H1 (cell line): ENCODE measurements around the gene SH3RF3. TPM values are rescaled to one million over a fixed set of nuclear protein-coding genes. Genes with fewer than 3 reads are reported as not detected.

ENCODE experiments used
- CTCF ChIA-PET: fragments of 300-600 bp; sonication (Branson Sonifier 250); formaldehyde crosslinking; loops from one replicate; lab custom pipeline; 2021; ENCODE audit not compliant: partially characterized antibody; lab: Charles Lee
- POLR2A ChIA-PET: fragments of 300-600 bp; sonication (Branson Sonifier 250); formaldehyde crosslinking; loops from one replicate; lab custom pipeline; 2021; ENCODE audit warnings: inconsistent platforms; ENCODE audit not compliant: partially characterized antibody; lab: Charles Lee
- DNase-seq, 2 experiments: peaks; one replicate each; pipeline versions ENCODE4 v3.0.0 to v3.0.0-alpha.2; 2010 to 2022; ENCODE audit warnings: low spot score in 2 of 2, low read depth in 1 of 2, mixed read lengths in 1 of 2
- FAIRE-seq: peaks from 2 replicates; lab custom pipeline; 2011; peaks lifted over from hg19 to GRCh38; lab: Jason Lieb, UNC
- H2AFZ ChIP-seq: 2 replicates; pipeline ENCODE4 v1.8.1; 2012; ENCODE audit warnings: low read length, inconsistent platforms
- H2AK5ac ChIP-seq: 2 replicates; pipeline ENCODE4 v1.6.1; 2013; ENCODE audit warnings: low read depth, low read length
- H2BK120ac ChIP-seq: replicated peaks from 2 replicates; pipeline ENCODE3; 2013; ENCODE audit warnings: low read depth, low read length, inconsistent platforms
- H2BK12ac ChIP-seq: 2 replicates; pipeline ENCODE4 v1.6.1; 2013; ENCODE audit warnings: low read depth, low read length
- H2BK15ac ChIP-seq: 2 replicates; pipeline ENCODE4 v1.6.1; 2013; ENCODE audit warnings: low read length
- H2BK20ac ChIP-seq: 2 replicates; pipeline ENCODE4 v1.6.1; 2013; ENCODE audit warnings: low read length
- H2BK5ac ChIP-seq: 2 replicates; pipeline ENCODE4 v1.6.1; 2013; ENCODE audit warnings: low read depth, low read length
- H3K14ac ChIP-seq: 2 replicates; pipeline ENCODE4 v1.6.1; 2013; ENCODE audit warnings: inconsistent platforms; ENCODE audit not compliant: insufficient read length
- H3K18ac ChIP-seq: 2 replicates; pipeline ENCODE4 v1.6.1; 2013; ENCODE audit warnings: low read length; ENCODE audit errors: extremely low read depth
- H3K23ac ChIP-seq: 2 replicates; pipeline ENCODE4 v1.6.1; 2013; ENCODE audit warnings: inconsistent platforms; ENCODE audit not compliant: insufficient read length
- H3K23me2 ChIP-seq: 2 replicates; pipeline ENCODE4 v1.6.1; 2013; ENCODE audit warnings: low read depth, low read length
- H3K27ac ChIP-seq: 2 replicates; pipeline ENCODE4 v1.6.1; 2011; ENCODE audit warnings: low read depth, low read length, inconsistent platforms
- H3K27me3 ChIP-seq, 4 experiments: replicated peaks in 1 of 4; 1 replicate in 1 of 4; 2 replicates in 3 of 4; pipeline versions ENCODE4 v1.6.1 to v1.8.1; 2011 to 2013; ENCODE audit warnings: low read length in 3 of 4, mild to moderate bottlenecking in 3 of 4, inconsistent platforms in 2 of 4, mixed read lengths in 2 of 4, moderate library complexity in 1 of 4; ENCODE audit not compliant: control insufficient read depth in 3 of 4, insufficient read depth in 3 of 4; ENCODE audit errors: extremely low read depth in 1 of 4
- H3K36me3 ChIP-seq, 4 experiments: 2 replicates each; pipeline versions ENCODE4 v1.6.1 to v1.8.1; 2011 to 2013; ENCODE audit warnings: mild to moderate bottlenecking in 4 of 4, low read length in 3 of 4, moderate library complexity in 2 of 4, control low read depth in 1 of 4, inconsistent platforms in 1 of 4; ENCODE audit not compliant: insufficient read depth in 4 of 4, control insufficient read depth in 2 of 4
- H3K4ac ChIP-seq: replicated peaks from 2 replicates; pipeline ENCODE3; 2013; ENCODE audit warnings: low read length, low read depth, mixed read lengths, inconsistent platforms; ENCODE audit not compliant: insufficient read length
- H3K4me1 ChIP-seq, 4 experiments: replicated peaks in 1 of 4; 1 replicate in 1 of 4; 2 replicates in 3 of 4; pipeline versions ENCODE4 v1.6.1 to v1.8.1; 2011 to 2013; ENCODE audit warnings: low read length in 3 of 4, inconsistent platforms in 2 of 4, mixed read lengths in 1 of 4; ENCODE audit not compliant: insufficient read depth in 4 of 4, control insufficient read depth in 3 of 4
- H3K4me2 ChIP-seq, 2 experiments: 2 replicates each; pipeline versions ENCODE4 v1.6.1 to v1.8.1; 2011 to 2013; ENCODE audit warnings: low read depth in 2 of 2, low read length in 2 of 2, control low read depth in 1 of 2, inconsistent platforms in 1 of 2, mild to moderate bottlenecking in 1 of 2; ENCODE audit not compliant: insufficient read depth in 1 of 2
- H3K4me3 ChIP-seq, 4 experiments: fragments of 200-600, 300-600 bp in 1 of 4; sonication (generic), shearing (Covaris generic), sonication (Bioruptor Twin) in 1 of 4; 2 replicates each; pipeline versions ENCODE4 v1.5.1 to v1.8.1; 2011 to 2016; ENCODE audit warnings: low read length in 4 of 4, low read depth in 3 of 4, control low read depth in 2 of 4, inconsistent platforms in 2 of 4, mild to moderate bottlenecking in 2 of 4, mixed read lengths in 1 of 4, moderate library complexity in 1 of 4; ENCODE audit not compliant: insufficient read depth in 2 of 4; ENCODE audit errors: extremely low read depth in 1 of 4
- H3K56ac ChIP-seq: replicated peaks from 2 replicates; pipeline ENCODE3; 2013; ENCODE audit warnings: low read depth, mild to moderate bottlenecking, mixed read lengths, low read length, inconsistent platforms; ENCODE audit not compliant: insufficient read length
- H3K79me1 ChIP-seq: 2 replicates; pipeline ENCODE4 v1.6.1; 2013; ENCODE audit warnings: low read depth, low read length, control low read depth
- H3K79me2 ChIP-seq, 2 experiments: 2 replicates each; pipeline versions ENCODE4 v1.6.1 to v1.8.1; 2012 to 2013; ENCODE audit warnings: low read length in 2 of 2, mild to moderate bottlenecking in 2 of 2, inconsistent platforms in 1 of 2; ENCODE audit not compliant: insufficient read depth in 2 of 2, control insufficient read depth in 1 of 2
- H3K9ac ChIP-seq, 4 experiments: replicated peaks in 1 of 4; 1 replicate in 1 of 4; 2 replicates in 3 of 4; pipeline versions ENCODE4 v1.6.1 to v1.8.1; 2011 to 2013; ENCODE audit warnings: low read depth in 3 of 4, low read length in 3 of 4, control low read depth in 2 of 4, mild to moderate bottlenecking in 2 of 4, moderate library complexity in 2 of 4, inconsistent platforms in 1 of 4; ENCODE audit errors: extremely low read depth in 1 of 4
- H3K9me3 ChIP-seq, 2 experiments: 2 replicates each; pipeline versions ENCODE4 v1.6.1 to v1.8.1; 2012 to 2013; ENCODE audit warnings: mild to moderate bottlenecking in 2 of 2, moderate library complexity in 2 of 2, control low read depth in 1 of 2, inconsistent platforms in 1 of 2, low read depth in 1 of 2, low read length in 1 of 2, mixed read lengths in 1 of 2; ENCODE audit not compliant: insufficient read depth in 2 of 2
- H4K20me1 ChIP-seq, 2 experiments: replicated peaks in 1 of 2; 2 replicates each; pipeline versions ENCODE3 to v1.8.1; 2011 to 2013; ENCODE audit warnings: inconsistent platforms in 2 of 2, low read length in 2 of 2, mild to moderate bottlenecking in 1 of 2; ENCODE audit not compliant: insufficient read depth in 2 of 2, control insufficient read depth in 1 of 2
- H4K5ac ChIP-seq: 2 replicates; pipeline ENCODE4 v1.6.1; 2013; ENCODE audit warnings: low read length, low read depth, mixed read lengths, inconsistent platforms; ENCODE audit not compliant: insufficient read length
- H4K8ac ChIP-seq: 2 replicates; pipeline ENCODE4 v1.8.0; 2013; ENCODE audit warnings: mild to moderate bottlenecking, moderate library complexity, low read length, inconsistent platforms; ENCODE audit not compliant: insufficient read depth; ENCODE audit errors: extremely low read depth
- H4K91ac ChIP-seq: replicated peaks from 2 replicates; pipeline ENCODE3; 2013; ENCODE audit warnings: low read length, mixed read lengths, inconsistent platforms; ENCODE audit not compliant: insufficient read length
- KDM1A ChIP-seq: fragments of 200-600, 300-600 bp; sonication (generic); IDR thresholded peaks from 2 replicates; pipeline ENCODE4 v1.7.1; 2016; ENCODE audit warnings: mild to moderate bottlenecking, low read length, borderline replicate concordance
- WGBS, 2 experiments: shearing (Covaris generic) in 1 of 2; methylation state at CpG; one replicate each; pipeline versions ENCODE4 v1.1.6 to v1.1.7; 2013 to 2015; ENCODE audit warnings: low lambda C conversion rate in 2 of 2, mixed read lengths in 2 of 2, inconsistent platforms in 1 of 2, low coverage in 1 of 2, missing lambda C conversion rate in 1 of 2; ENCODE audit not compliant: insufficient replicate concordance in 2 of 2, insufficient coverage in 1 of 2, insufficient read length in 1 of 2; ENCODE audit errors: extremely low coverage in 1 of 2, missing lambda C conversion rate in 1 of 2; 5-methylcytosine and 5-hydroxymethylcytosine counted together
- polyA plus RNA-seq, 7 experiments: library from polyadenylated mRNA; depleted of rRNA in 3 of 7; stranded (reverse) in 5 of 7; unstranded in 2 of 7; fragments of >200 nt in 5 of 7; fragments of 200-250 nt in 2 of 7; gene quantifications; 1 replicate in 5 of 7; 2 replicates in 1 of 7; 4 replicates in 1 of 7; pipeline versions ENCODE4 v1.2.1 to v1.2.3, GENCODE V29; 2011 to 2013; ENCODE audit warnings: missing spikeins in 2 of 7, mixed read lengths in 2 of 7
- total RNA-seq: library from RNA; stranded (reverse); fragmentation: NEBNext Ultra II Directional; extraction: Animal tissue kit (Norgen Biotek cat#: 25700); gene quantifications from 2 replicates; pipeline ENCODE4 v1.2.1, GENCODE V29; 2021

Gene SH3RF3
- total and polyA plus RNA-seq, 2 of the 8 experiments (the other 6 are each of a cell fraction or from before 2014, with no cell fraction given) = 0.11 to 0.65 TPM

- Histone ChIP-seq H3K27me3 (no peaks in the 10 kb centered on the region), H3K36me3 (no peaks in the 10 kb centered on the region), H2BK120ac (no peak overlapping the region), H2AK5ac (no peak overlapping the region), H2AFZ (no peak overlapping the region), H4K5ac (no peak overlapping the region), H2BK5ac (no peak overlapping the region), H4K8ac (no peak overlapping the region), H3K79me1 (no peaks in the 10 kb centered on the region), H2BK12ac (no peak overlapping the region), H4K20me1 (peaks cover 0 to 2% of the 10 kb centered on the region in 2 experiments), H3K23me2 (peaks cover 4% of the 10 kb centered on the region; the same call in 1 of the 2 replicates), H3K23ac (no peak overlapping the region), H3K9me3 (no peaks in the 10 kb centered on the region), H2BK15ac (no peak overlapping the region), H3K79me2 (peaks cover 0 to 3% of the 10 kb centered on the region in 2 experiments; a peak in 1 of 4 replicates), H3K18ac (no peak overlapping the region), H2BK20ac (no peak overlapping the region), H3K14ac (no peak overlapping the region), H3K56ac (no peak overlapping the region), H3K9ac (no peak overlapping the region), H3K4ac (no peak overlapping the region), H4K91ac (no peak overlapping the region), H3K4me2 (no peak overlapping the region), H3K4me3 (no peak overlapping the region), H3K4me1 (peaks cover 0 to 5% (median 1%) of the 10 kb centered on the region in 4 experiments; a peak in 2 of 7 replicates), H3K27ac (no peak overlapping the region)
- POLR2A ChIA-PET = no interaction called here
- 93% methylated on average over 10 of the region's 10 CpGs; no CpG with 5 or more reads in 1 of the 2 experiments for WGBS, 2 experiments
- DNase-seq = no peak
- TF ChIP-seq KDM1A = no peak
- CTCF ChIA-PET = interaction anchor here (0.6 to 2.9 kb wide), 16 partner anchors 9 to 271 kb away, joined by 3 to 15 read pairs (median 3); no protein-coding TSS in a partner anchor
- FAIRE-seq = no peak
Measured at GRCh38 chr2:109261906-109262631, 133.1 kb downstream of the SH3RF3 start.
